ENCODE data around the gene GABRG3. TPM values are rescaled to one million over a fixed set of nuclear protein-coding genes. Genes with fewer than 3 reads are reported as not detected.

Gene GABRG3
- total and polyA plus RNA-seq, 2 experiments from 2014 or later: 0.10 to 1.4 TPM

- TF ChIP-seq ZNF462 (CRISPR knock-in tag; IDR thresholded peaks at IDR 0.05): no peak
- no peak for TF ChIP-seq CREB1 (CRISPR knock-in tag; IDR thresholded peaks at IDR 0.05; ENCODE audit: low read depth)
- no peak for TF ChIP-seq NANOG (IDR thresholded peaks at IDR 0.05; ENCODE audit: borderline replicate concordance)
- no peak for TF ChIP-seq EZH2 (IDR thresholded peaks at IDR 0.05; ENCODE audit: low read depth, unreplicated experiment)
- TF ChIP-seq REST (IDR thresholded peaks at IDR 0.05; ENCODE audit: unreplicated experiment): no peak
These were observed 485.8 kb downstream of the GABRG3 start (continued) for GRCh38 chr15:27456807-27457206.

- no peaks in the 10 kb centered on the region for H3K79me2 ChIP-seq (replicated peaks; ENCODE audit: insufficient read depth)
- no peak overlapping the region for H3K4me3 Mint-ChIP-seq
- H3K9me3 Mint-ChIP-seq: peaks cover 3% of the 10 kb centered on the region; the same call in 2 of the 3 replicates
- 0 out of 2 replicates have a peak, but pooled peaks cover 4% of the 10 kb centered on the region for H3K9me2 ChIP-seq (ENCODE audit: insufficient read depth)
- no peaks in the 10 kb centered on the region for H3K27me3 ChIP-seq (ENCODE audit: insufficient read depth)
- no peaks in the 10 kb centered on the region for H3K4me1 ChIP-seq (ENCODE audit: insufficient read depth)
- ATAC-seq (no peak), DNase-seq (ENCODE audit: low spot score) (no peak)
- H3K4me1 Mint-ChIP-seq: 0 out of 3 replicates have a peak, but pooled peaks cover 3% of the 10 kb centered on the region
- no peak overlapping the region for H3K4me3 ChIP-seq
- no peaks in the 10 kb centered on the region for H3F3A ChIP-seq (replicated peaks; ENCODE audit: low read depth)
- H3K36me3 Mint-ChIP-seq (ENCODE audit: low read depth): no peaks in the 10 kb centered on the region
- H3K4me2 ChIP-seq: no peak overlapping the region
- no peak overlapping the region for H3K27ac Mint-ChIP-seq
- peaks cover 4% of the 10 kb centered on the region for H3K27me3 Mint-ChIP-seq (ENCODE audit: insufficient read depth, low read depth, poor library complexity)
- H2AFZ ChIP-seq: no peak overlapping the region
- H4K20me1 ChIP-seq (replicated peaks; ENCODE audit: insufficient read depth): no peaks in the 10 kb centered on the region
- H3K36me3 ChIP-seq (ENCODE audit: insufficient read depth): no peaks in the 10 kb centered on the region
- H3K27ac ChIP-seq (ENCODE audit: low read depth): no peak overlapping the region
- TF ChIP-seq JUNB (IDR thresholded peaks at IDR 0.05; ENCODE audit: unreplicated experiment) (no peak), REST (IDR thresholded peaks at IDR 0.05; ENCODE audit: unreplicated experiment) (no peak), ZNF114 (CRISPR knock-in tag; IDR thresholded peaks at IDR 0.05) (no peak), EZH2 (IDR thresholded peaks at IDR 0.05; ENCODE audit: low read depth, unreplicated experiment) (no peak), EZH2phosphoT487 (IDR thresholded peaks at IDR 0.05; ENCODE audit: unreplicated experiment) (no peak), NANOG (IDR thresholded peaks at IDR 0.05; ENCODE audit: borderline replicate concordance) (no peak), POLR2AphosphoS5 (IDR thresholded peaks at IDR 0.05; ENCODE audit: low read depth) (no peak)
These were observed 486.8 kb downstream of the GABRG3 start for GRCh38 chr15:27457766-27458165.

All from GM23338 (cell line).